IPS-18a (cell line): ENCODE data around the gene LRIG1.

Experiments used
- H3K27ac ChIP-seq: one replicate; pipeline ENCODE4 v1.5.1; 2013; ENCODE audit warnings: low read length
- H3K27me3 ChIP-seq: one replicate; pipeline ENCODE4 v1.6.1; 2013; ENCODE audit warnings: mild to moderate bottlenecking, low read length; ENCODE audit not compliant: control insufficient read depth, insufficient read depth
- H3K36me3 ChIP-seq: one replicate; pipeline ENCODE4 v1.6.1; 2013; ENCODE audit warnings: low read depth, low read length; ENCODE audit not compliant: control insufficient read depth
- H3K4me1 ChIP-seq: one replicate; pipeline ENCODE4 v1.6.1; 2013; ENCODE audit warnings: low read depth, low read length; ENCODE audit not compliant: control insufficient read depth
- H3K4me3 ChIP-seq: one replicate; pipeline ENCODE4 v1.5.1; 2013; ENCODE audit warnings: low read length
- H3K9ac ChIP-seq: one replicate; pipeline ENCODE4 v1.6.1; 2013; ENCODE audit warnings: mild to moderate bottlenecking, low read length, moderate library complexity
- H3K9me3 ChIP-seq: one replicate; pipeline ENCODE4 v1.6.1; 2013; ENCODE audit warnings: low read depth, low read length; ENCODE audit not compliant: control insufficient read depth

Gene LRIG1

DNA sequence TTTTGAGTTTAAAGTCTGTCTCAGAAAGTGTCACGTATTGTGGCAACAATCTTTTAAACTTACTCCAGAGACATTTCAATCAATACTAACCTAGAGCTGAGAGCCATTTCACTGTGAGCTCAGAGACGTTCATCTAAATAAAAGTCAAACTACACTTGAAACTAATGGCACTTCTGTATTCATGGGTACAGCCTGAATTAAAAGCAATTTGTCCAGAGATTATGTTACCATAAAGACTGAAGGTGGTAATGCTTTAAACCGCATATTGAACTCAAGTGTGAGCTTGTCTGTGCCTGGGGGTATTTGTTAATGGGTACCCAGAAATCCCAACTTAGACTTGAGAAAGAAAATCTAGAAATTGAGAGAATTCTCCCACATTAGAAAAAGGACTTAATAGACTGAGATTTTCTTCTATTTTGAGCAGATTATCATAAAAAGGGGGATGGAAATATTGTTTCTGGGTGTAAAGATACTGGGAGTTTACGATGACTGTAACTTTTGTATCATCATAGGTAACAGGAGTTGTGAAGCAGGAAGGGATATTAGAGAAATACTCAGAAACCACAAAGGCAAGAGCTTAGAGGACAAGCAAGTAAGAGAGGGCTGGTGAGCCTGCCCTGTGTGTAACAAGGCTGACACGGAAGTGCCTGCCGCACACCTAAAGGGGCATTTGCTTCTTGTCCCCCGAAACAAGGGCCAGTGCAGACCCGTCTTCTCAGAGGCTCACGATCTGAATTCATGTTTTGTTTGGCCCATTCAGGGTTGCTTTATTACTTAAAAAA, 36.9 kb downstream of the LRIG1 start:
- Histone ChIP-seq H3K9ac (no peak overlapping the region), H3K9me3 (no peaks in the 10 kb centered on the region), H3K4me1 (peaks cover 14% of the 10 kb centered on the region), H3K36me3 (peaks cover 34% of the 10 kb centered on the region), H3K27me3 (no peaks in the 10 kb centered on the region), H3K27ac (no peak overlapping the region), H3K4me3 (no peak overlapping the region)

DNA sequence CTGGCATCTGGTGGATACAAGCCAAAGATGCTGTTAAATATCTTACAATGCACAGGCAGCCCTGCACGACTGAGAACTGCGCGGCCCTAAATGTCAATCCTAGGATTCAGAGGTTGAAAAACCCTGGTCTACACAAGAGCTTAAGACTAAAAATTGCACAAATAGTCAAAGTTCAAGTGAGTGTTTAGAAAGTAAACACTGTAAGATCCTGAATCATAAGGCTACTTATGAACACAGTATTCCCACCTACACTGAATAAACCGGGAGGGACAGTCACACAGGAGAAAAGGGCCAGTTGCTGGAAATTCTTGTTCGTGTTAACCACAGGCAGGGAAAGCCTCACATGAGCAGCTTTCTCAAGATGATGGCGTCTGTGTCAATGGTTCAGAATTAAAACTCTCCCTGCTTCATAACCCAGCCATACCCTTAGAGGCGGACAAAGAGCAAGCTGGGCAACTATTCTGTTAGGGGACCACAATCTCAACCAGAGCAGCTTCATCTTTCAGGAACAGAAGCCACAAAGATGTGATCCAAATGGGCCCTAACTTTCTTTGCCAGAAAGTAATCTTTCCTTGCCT, 37.7 kb downstream of the LRIG1 start:
- peaks cover 7% of the 10 kb centered on the region for H3K4me1 ChIP-seq
- H3K36me3 ChIP-seq, result peaks cover 41% of the 10 kb centered on the region
- H3K4me3 ChIP-seq, result no peak overlapping the region
- no peaks in the 10 kb centered on the region for H3K9me3 ChIP-seq
- H3K27me3 ChIP-seq, result no peaks in the 10 kb centered on the region
- H3K9ac ChIP-seq, result no peak overlapping the region
- H3K27ac ChIP-seq, result no peak overlapping the region

DNA sequence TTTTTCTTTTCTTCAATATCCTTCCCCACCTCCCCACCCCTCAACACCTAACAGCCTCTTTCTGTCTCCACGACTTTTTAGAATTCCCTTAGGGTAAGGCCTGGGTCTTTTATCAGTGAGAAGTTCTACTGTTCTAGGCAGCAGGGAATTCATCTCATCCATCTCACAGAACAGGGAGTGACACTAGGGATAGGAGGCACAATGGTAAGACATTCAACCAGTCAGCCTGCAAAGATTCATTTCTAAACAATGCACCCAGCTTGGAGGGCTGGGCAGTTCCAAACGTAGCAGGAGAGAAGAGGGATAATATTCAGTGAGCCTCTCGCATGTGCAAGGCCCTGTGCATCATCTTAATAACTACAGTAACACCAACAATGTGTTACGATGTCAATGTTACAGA, 43.6 kb downstream of the LRIG1 start:
- Histone ChIP-seq H3K4me3 (no peak overlapping the region), H3K9me3 (no peaks in the 10 kb centered on the region), H3K4me1 (peaks cover 9% of the 10 kb centered on the region), H3K27me3 (no peaks in the 10 kb centered on the region), H3K9ac (no peak overlapping the region), H3K36me3 (peaks cover 87% of the 10 kb centered on the region), H3K27ac (no peak overlapping the region)

DNA sequence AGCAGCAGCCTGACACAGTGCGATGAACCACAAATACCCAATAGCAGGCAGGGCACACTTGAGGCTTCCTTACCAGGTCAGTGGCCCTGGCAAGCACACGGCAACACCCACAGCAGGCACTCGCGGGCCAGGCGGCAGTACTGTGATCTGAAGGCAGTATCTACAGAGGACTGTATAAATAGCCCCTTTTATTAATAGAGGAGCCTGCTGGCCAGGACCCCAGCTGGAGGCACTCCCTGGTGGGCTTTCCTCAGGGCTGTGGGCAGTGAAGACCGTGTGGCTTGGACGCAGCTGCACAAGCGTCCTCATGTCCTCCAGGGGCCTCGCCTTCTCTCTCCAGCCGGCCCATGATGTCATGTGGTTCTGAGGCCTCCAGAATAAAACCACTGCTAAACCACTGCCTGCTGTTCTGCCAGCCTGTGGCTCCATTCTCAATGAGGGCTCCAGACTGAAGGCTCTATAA, 44.1 kb downstream of the LRIG1 start:
- peaks cover 88% of the 10 kb centered on the region for H3K36me3 ChIP-seq

GRCh38 chr3:66454464-66454859, 46.4 kb downstream of the LRIG1 start:
- H3K9ac ChIP-seq, result no peak overlapping the region
- peaks cover 9% of the 10 kb centered on the region for H3K4me1 ChIP-seq
- no peak overlapping the region for H3K4me3 ChIP-seq
- no peaks in the 10 kb centered on the region for H3K9me3 ChIP-seq
- H3K27ac ChIP-seq, result no peak overlapping the region
- peaks cover 86% of the 10 kb centered on the region for H3K36me3 ChIP-seq
- no peaks in the 10 kb centered on the region for H3K27me3 ChIP-seq

More for the DNA sequence above, 44.1 kb downstream of the LRIG1 start:
- no peak overlapping the region for H3K4me3 ChIP-seq
- H3K27me3 ChIP-seq, result no peaks in the 10 kb centered on the region
- H3K27ac ChIP-seq, result no peak overlapping the region
- H3K9ac ChIP-seq, result no peak overlapping the region
- peaks cover 9% of the 10 kb centered on the region for H3K4me1 ChIP-seq
- no peaks in the 10 kb centered on the region for H3K9me3 ChIP-seq

GRCh38 chr3:66453651-66454463, 47.0 kb downstream of the LRIG1 start:
- peaks cover 9% of the 10 kb centered on the region for H3K4me1 ChIP-seq
- no peak overlapping the region for H3K9ac ChIP-seq
- H3K9me3 ChIP-seq, result no peaks in the 10 kb centered on the region
- peaks cover 86% of the 10 kb centered on the region for H3K36me3 ChIP-seq
- no peak overlapping the region for H3K27ac ChIP-seq
- no peak overlapping the region for H3K4me3 ChIP-seq
- H3K27me3 ChIP-seq, result no peaks in the 10 kb centered on the region

DNA sequence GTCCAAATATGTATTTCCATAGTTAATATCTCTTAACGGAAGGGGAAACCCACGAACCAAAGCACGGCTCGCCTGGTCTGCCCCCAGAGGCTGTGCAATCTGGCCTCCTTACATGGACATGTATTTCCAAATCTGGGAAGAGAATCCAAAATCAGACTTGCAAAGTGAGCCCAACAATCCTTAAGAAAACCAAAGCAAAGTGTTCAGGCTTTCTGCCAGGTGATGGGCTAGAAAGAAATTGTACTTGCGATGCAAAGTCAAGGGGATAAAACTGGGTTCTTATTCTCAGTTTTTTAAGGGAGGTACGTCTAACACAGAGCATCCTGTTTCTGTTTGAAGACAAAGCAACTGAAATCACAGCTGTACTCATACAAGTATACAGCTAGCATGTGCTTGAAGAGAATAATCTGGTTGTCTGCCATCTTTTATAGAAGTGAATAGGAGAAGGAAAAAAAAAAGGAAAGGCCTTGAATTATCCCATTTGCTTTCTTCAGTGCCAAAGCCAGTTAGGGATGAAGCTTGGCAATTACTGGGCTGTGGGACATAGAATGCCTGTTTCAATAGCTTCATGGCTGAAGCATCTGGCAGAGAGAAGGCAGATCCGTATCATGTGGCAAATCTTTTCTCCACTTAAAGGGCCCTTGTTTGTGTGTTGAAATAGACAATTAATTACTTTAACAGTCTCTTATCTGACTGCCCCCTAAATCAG, 48.4 kb downstream of the LRIG1 start:
- Histone ChIP-seq H3K9me3 (no peaks in the 10 kb centered on the region), H3K9ac (no peak overlapping the region), H3K36me3 (peaks cover 87% of the 10 kb centered on the region), H3K4me3 (no peak overlapping the region), H3K27ac (no peak overlapping the region), H3K27me3 (no peaks in the 10 kb centered on the region), H3K4me1 (peaks cover 9% of the 10 kb centered on the region)

DNA sequence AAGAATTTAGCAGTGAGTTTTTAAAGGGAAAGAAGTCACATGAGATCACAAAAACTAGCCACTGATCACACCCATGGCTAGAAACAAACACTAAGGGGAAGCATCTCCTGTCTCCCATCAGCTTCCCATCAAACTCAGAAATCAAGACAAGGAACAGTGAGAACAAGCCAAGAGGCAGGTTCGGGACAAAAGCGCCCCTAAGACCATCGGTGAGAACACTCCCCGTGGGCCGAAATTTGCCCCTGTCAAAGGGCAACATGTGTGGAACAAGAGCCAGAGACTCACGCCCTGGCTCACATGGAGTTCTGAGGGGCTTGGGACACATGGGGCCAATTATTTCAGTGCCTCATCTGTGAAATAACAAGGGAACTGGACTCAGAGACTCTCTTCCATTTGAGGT, 49.1 kb downstream of the LRIG1 start:
- peaks cover 83% of the 10 kb centered on the region for H3K36me3 ChIP-seq
- no peak overlapping the region for H3K9ac ChIP-seq
- no peak overlapping the region for H3K27ac ChIP-seq
- H3K27me3 ChIP-seq, result no peaks in the 10 kb centered on the region
- no peak overlapping the region for H3K4me3 ChIP-seq
- no peaks in the 10 kb centered on the region for H3K9me3 ChIP-seq
- peaks cover 9% of the 10 kb centered on the region for H3K4me1 ChIP-seq

DNA sequence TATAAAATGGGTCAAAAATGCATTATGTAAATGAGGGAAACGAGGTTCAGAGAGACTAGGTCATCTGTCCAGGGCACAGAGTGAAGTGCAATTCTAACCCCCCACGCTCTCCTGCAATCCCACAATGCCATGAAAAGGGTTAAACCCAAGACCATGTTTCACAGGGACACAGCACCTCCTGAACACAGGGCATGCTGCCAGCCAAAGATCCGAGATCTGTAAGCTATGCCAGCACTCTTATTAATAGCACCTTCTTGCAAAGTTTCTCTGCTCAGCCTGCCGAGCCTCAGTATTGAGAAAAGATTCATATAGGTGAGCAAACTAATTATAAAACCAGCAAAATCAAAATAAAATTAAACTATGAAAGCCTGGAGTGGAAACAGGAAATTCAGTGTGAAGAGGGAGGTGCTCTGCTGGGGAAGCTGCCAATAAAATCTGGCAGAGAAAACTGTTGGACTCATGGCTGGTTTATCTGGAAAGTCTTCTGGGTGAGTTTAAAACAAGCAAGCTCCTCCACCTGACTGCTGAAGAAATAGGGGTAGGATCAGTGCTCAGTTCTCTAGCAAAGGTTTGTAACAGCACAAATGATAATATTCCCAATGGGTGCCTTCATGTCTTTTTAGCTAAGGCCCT, 50.3 kb downstream of the LRIG1 start:
- H3K4me1 ChIP-seq, result peaks cover 15% of the 10 kb centered on the region
- no peak overlapping the region for H3K4me3 ChIP-seq
- H3K27ac ChIP-seq, result no peak overlapping the region
- no peak overlapping the region for H3K9ac ChIP-seq
- peaks cover 72% of the 10 kb centered on the region for H3K36me3 ChIP-seq
- H3K9me3 ChIP-seq, result no peaks in the 10 kb centered on the region
- no peaks in the 10 kb centered on the region for H3K27me3 ChIP-seq

- Histone ChIP-seq H3K27ac (no peak overlapping the region), H3K27me3 (no peaks in the 10 kb centered on the region), H3K9ac (no peak overlapping the region), H3K9me3 (no peaks in the 10 kb centered on the region), H3K4me1 (peaks cover 21% of the 10 kb centered on the region), H3K4me3 (no peak overlapping the region), H3K36me3 (peaks cover 71% of the 10 kb centered on the region)
These were observed 51.3 kb downstream of the LRIG1 start for GRCh38 chr3:66449411-66449974.
